Fibroblast of lung (primary cell): ENCODE measurements around the gene CDC16. TPM values are rescaled to one million over a fixed set of nuclear protein-coding genes. Genes with fewer than 3 reads are reported as not detected.

ENCODE experiments used
- DNase-seq, 2 donors: peaks; one replicate each; pipeline versions ENCODE4 v3.0.0 to v3.0.0-alpha.2; 2010; ENCODE audit warnings: low read depth in 2 of 2
- H2AFZ ChIP-seq: 2 replicates; pipeline ENCODE4 v1.5.1; 2012; ENCODE audit warnings: low read length, control low read depth, inconsistent platforms
- H3K27ac ChIP-seq: 2 replicates; pipeline ENCODE4 v1.5.1; 2011; ENCODE audit warnings: low read length, control low read depth; ENCODE audit not compliant: insufficient read depth
- H3K27me3 ChIP-seq: 2 replicates; pipeline ENCODE4 v1.5.1; 2011; ENCODE audit warnings: mild to moderate bottlenecking, low read length; ENCODE audit not compliant: control insufficient read depth, insufficient read depth
- H3K36me3 ChIP-seq: 2 replicates; pipeline ENCODE4 v1.5.1; 2011; ENCODE audit warnings: low read length; ENCODE audit not compliant: control insufficient read depth, insufficient read depth
- H3K4me1 ChIP-seq: 2 replicates; pipeline ENCODE4 v1.5.1; 2011; ENCODE audit warnings: low read length; ENCODE audit not compliant: control insufficient read depth, insufficient read depth; ENCODE audit errors: extremely low read depth
- H3K4me2 ChIP-seq: 2 replicates; pipeline ENCODE4 v1.5.1; 2011; ENCODE audit warnings: low read length, control low read depth; ENCODE audit not compliant: insufficient read depth; ENCODE audit errors: extremely low read depth
- H3K4me3 ChIP-seq, 4 experiments: fragments of 200-600 bp in 1 of 4; sonication (generic) in 1 of 4; replicated peaks in 1 of 4; 2 replicates each; pipeline ENCODE4 v1.5.1; 2011 to 2016; ENCODE audit warnings: low read length in 4 of 4, low read depth in 3 of 4, mild to moderate bottlenecking in 3 of 4, control low read depth in 2 of 4, inconsistent platforms in 1 of 4, mixed read lengths in 1 of 4; ENCODE audit not compliant: insufficient read depth in 1 of 4; ENCODE audit errors: control extremely low read depth in 1 of 4
- H3K79me2 ChIP-seq: 2 replicates; pipeline ENCODE4 v1.5.1; 2012; ENCODE audit warnings: mild to moderate bottlenecking, low read length, inconsistent platforms; ENCODE audit not compliant: control insufficient read depth, insufficient read depth
- H3K9ac ChIP-seq: 2 replicates; pipeline ENCODE4 v1.5.1; 2011; ENCODE audit warnings: mild to moderate bottlenecking, low read length, control low read depth; ENCODE audit not compliant: insufficient read depth
- H3K9me3 ChIP-seq: 2 replicates; pipeline ENCODE4 v1.5.1; 2012; ENCODE audit warnings: low read depth, low read length; ENCODE audit not compliant: control insufficient read depth, insufficient read depth
- H4K20me1 ChIP-seq: 2 replicates; pipeline ENCODE4 v1.5.1; 2011; ENCODE audit warnings: low read length; ENCODE audit not compliant: control insufficient read depth, insufficient read depth; ENCODE audit errors: extremely low read depth
- CTCF ChIP-seq, 2 donors: IDR thresholded peaks in 1 of 2; conservative IDR thresholded peaks in 1 of 2; 1 replicate in 1 of 2; 2 replicates in 1 of 2; pipeline ENCODE4 v1.5.1; 2011 to 2012; ENCODE audit warnings: low read length in 2 of 2, control low read depth in 1 of 2, inconsistent platforms in 1 of 2, low read depth in 1 of 2, mild to moderate bottlenecking in 1 of 2
- EZH2 ChIP-seq: IDR thresholded peaks from 2 replicates; pipeline ENCODE4 v1.5.1; 2012; ENCODE audit warnings: low read length, control low read depth, mild to moderate bottlenecking; ENCODE audit errors: missing control alignments
- polyA plus RNA-seq, 2 donors: library from polyadenylated mRNA; depleted of rRNA in 1 of 2; stranded (reverse) in 1 of 2; unstranded in 1 of 2; fragments of >200 nt; gene quantifications; 2 replicates each; pipeline ENCODE4 v1.2.1, GENCODE V29; 2011 to 2012; ENCODE audit warnings: missing spikeins in 1 of 2
- total RNA-seq: library from RNA; depleted of rRNA; stranded (reverse); fragments of >200 nt; gene quantifications from 2 replicates; pipeline ENCODE4 v1.2.1, GENCODE V29; 2014

The CDC16 gene
- total and polyA plus RNA-seq, 2 donors (not counting 1 experiment from before 2014, with no cell fraction given), result 52.2 to 101 TPM

GRCh38 chr13:114237415-114238112 lies 2.9 kb downstream of the CDC16 start:
- Histone ChIP-seq H2AFZ (no peak overlapping the region), H3K4me3 (no peak overlapping the region), H3K27me3 (no peaks in the 10 kb centered on the region), H4K20me1 (no peaks in the 10 kb centered on the region), H3K36me3 (peaks cover 4% of the 10 kb centered on the region), H3K27ac (no peak overlapping the region), H3K9ac (no peak overlapping the region), H3K4me2 (no peak overlapping the region), H3K4me1 (no peaks in the 10 kb centered on the region), H3K79me2 (peaks cover 26% of the 10 kb centered on the region), H3K9me3 (no peaks in the 10 kb centered on the region)
- no peak for TF ChIP-seq EZH2
- TF ChIP-seq CTCF (conservative IDR thresholded peaks at IDR 0.05 in 1 of 2, IDR thresholded peaks at IDR 0.05 in 1 of 2; ENCODE audit: low read depth in 1 of 2, low read length in 2 of 2), result no peak
- DNase-seq, result no peak

GRCh38 chr13:114241918-114242317 lies 7.2 kb downstream of the CDC16 start:
- Histone ChIP-seq H3K9me3 (no peaks in the 10 kb centered on the region), H3K79me2 (peaks cover 6% of the 10 kb centered on the region), H3K27ac (no peak overlapping the region), H3K36me3 (peaks cover 14% of the 10 kb centered on the region), H3K27me3 (no peaks in the 10 kb centered on the region), H3K9ac (no peak overlapping the region), H3K4me1 (no peaks in the 10 kb centered on the region), H3K4me3 (no peak overlapping the region), H4K20me1 (no peaks in the 10 kb centered on the region), H3K4me2 (no peak overlapping the region), H2AFZ (no peak overlapping the region)
- no peak for TF ChIP-seq EZH2
- TF ChIP-seq CTCF (conservative IDR thresholded peaks at IDR 0.05 in 1 of 2, IDR thresholded peaks at IDR 0.05 in 1 of 2; ENCODE audit: low read depth in 1 of 2, low read length in 2 of 2), result no peak
- DNase-seq, result peak in 1 of 2 donors; percentile 15

- no peak for TF ChIP-seq CTCF (conservative IDR thresholded peaks at IDR 0.05 in 1 of 2, IDR thresholded peaks at IDR 0.05 in 1 of 2; ENCODE audit: low read depth in 1 of 2, low read length in 2 of 2)
- no peak for TF ChIP-seq EZH2
- Histone ChIP-seq H3K27me3 (no peaks in the 10 kb centered on the region), H3K4me1 (no peaks in the 10 kb centered on the region), H3K27ac (no peak overlapping the region), H3K4me3 (no peak overlapping the region), H3K9me3 (no peaks in the 10 kb centered on the region), H3K4me2 (no peak overlapping the region), H4K20me1 (no peaks in the 10 kb centered on the region), H3K9ac (no peak overlapping the region), H3K79me2 (no peaks in the 10 kb centered on the region), H3K36me3 (peaks cover 12% of the 10 kb centered on the region), H2AFZ (no peak overlapping the region)
- DNase-seq, result no peak
Measured at GRCh38 chr13:114243971-114244370, 9.3 kb downstream of the CDC16 start.
